K562 (cell line): ENCODE results near the gene CPA4. TPM values are rescaled to one million over a fixed set of nuclear protein-coding genes. Genes with fewer than 3 reads are reported as not detected.

Experiments used
- ATAC-seq: fragments of 200-7000 bp; cut with Tn5 transposase; 3 replicates; pipeline ENCODE4 v1.9.1; 2020; ENCODE audit warnings: moderate library complexity
- BruUV-seq: library from RNA; stranded (reverse); fragments of 400-500 nt; replicated peaks from 2 replicates; lab custom pipeline; 2021; lab: Mats Ljungman, UMichigan
- CTCF ChIA-PET: fragments of 300-600 bp; formaldehyde crosslinking; extraction: SDS; loops from one replicate; lab custom pipeline; 2021; ENCODE audit warnings: low intra/inter-chr PET ratio; lab: Yijun Ruan, JAX
- POLR2A ChIA-PET: fragments of 300-600, 350-650 bp; sonication (Branson Sonifier 250); formaldehyde crosslinking; extraction: SDS; loops from one replicate; lab custom pipeline; 2021; ENCODE audit warnings: antibody characterized with exemption, inconsistent platforms; lab: Yijun Ruan, JAX
- DNase-seq, 4 experiments: peaks; one replicate each; pipeline versions ENCODE4 v3.0.0 to v3.0.0-alpha.2; 2011 to 2018; ENCODE audit warnings: low spot score in 3 of 4, mixed read lengths in 3 of 4; ENCODE audit errors: extremely low read depth in 1 of 4
- FAIRE-seq: peaks from 2 replicates; lab custom pipeline; 2011; peaks lifted over from hg19 to GRCh38; lab: Jason Lieb, UNC
- H2AFZ ChIP-seq: 2 replicates; pipeline ENCODE4 v1.6.0; 2011; ENCODE audit warnings: low read depth, low read length, control low read depth, inconsistent platforms
- H3K27ac ChIP-seq: fragments of 200-600 bp; 3 replicates; pipeline ENCODE4 v1.8.0; 2011; ENCODE audit warnings: low read depth, mild to moderate bottlenecking, control low read depth, inconsistent platforms, low read length, moderate library complexity, mixed read lengths; ENCODE audit errors: extremely low read depth
- H3K27me3 ChIP-seq, 2 experiments: fragments of 300-600 bp in 1 of 2; 2 replicates in 1 of 2; 3 replicates in 1 of 2; pipeline versions ENCODE4 v1.6.0 to v1.8.0; 2011; ENCODE audit warnings: inconsistent platforms in 2 of 2, low read length in 2 of 2, mild to moderate bottlenecking in 1 of 2, mixed read lengths in 1 of 2, moderate library complexity in 1 of 2; ENCODE audit not compliant: control insufficient read depth in 2 of 2, insufficient read depth in 2 of 2
- H3K36me3 ChIP-seq: fragments of 300-600 bp; 3 replicates; pipeline ENCODE4 v1.8.0; 2011; ENCODE audit warnings: mild to moderate bottlenecking, low read length, inconsistent platforms; ENCODE audit not compliant: control insufficient read depth, insufficient read depth
- H3K4me1 ChIP-seq, 2 experiments: fragments of 200-600 bp in 1 of 2; replicated peaks in 1 of 2; 2 replicates in 1 of 2; 3 replicates in 1 of 2; pipeline versions ENCODE4 v1.5.1 to v1.8.0; 2011; ENCODE audit warnings: inconsistent platforms in 2 of 2, low read length in 2 of 2, mild to moderate bottlenecking in 1 of 2, mixed read lengths in 1 of 2, moderate library complexity in 1 of 2; ENCODE audit not compliant: control insufficient read depth in 2 of 2, insufficient read depth in 2 of 2
- H3K4me2 ChIP-seq: 2 replicates; pipeline ENCODE4 v1.6.1; 2011; ENCODE audit warnings: low read length, control low read depth, inconsistent platforms, mixed read lengths; ENCODE audit not compliant: insufficient read depth
- H3K4me3 ChIP-seq: fragments of 200-600 bp; sonication (generic), shearing (Covaris generic); 2 replicates; pipeline ENCODE4 v1.5.1; 2016; ENCODE audit warnings: control low read depth, inconsistent platforms
- H3K79me2 ChIP-seq: fragments of 200-600 bp; 3 replicates; pipeline ENCODE4 v1.8.0; 2011; ENCODE audit warnings: low read length, inconsistent platforms; ENCODE audit not compliant: control insufficient read depth, insufficient read depth
- H3K9ac ChIP-seq, 2 experiments: 2 replicates each; pipeline versions ENCODE4 v1.6.0 to v1.6.1; 2011; ENCODE audit warnings: low read depth in 2 of 2, low read length in 2 of 2, control low read depth in 1 of 2, inconsistent platforms in 1 of 2, mild to moderate bottlenecking in 1 of 2, mixed read lengths in 1 of 2; ENCODE audit not compliant: insufficient read depth in 1 of 2
- H3K9me1 ChIP-seq: one replicate; pipeline ENCODE4 v1.6.0; 2011; ENCODE audit warnings: inconsistent platforms, mild to moderate bottlenecking, low read length, moderate library complexity; ENCODE audit not compliant: control insufficient read depth, insufficient read depth
- H3K9me3 ChIP-seq: replicated peaks from 2 replicates; pipeline ENCODE4 v1.5.1; 2011; ENCODE audit warnings: low read depth, low read length, inconsistent platforms; ENCODE audit not compliant: control insufficient read depth, insufficient read depth
- H4K20me1 ChIP-seq: replicated peaks from 2 replicates; pipeline ENCODE4 v1.6.1; 2011; ENCODE audit warnings: low read length, inconsistent platforms, mixed read lengths; ENCODE audit not compliant: control insufficient read depth, insufficient read depth
- HMG20B ChIP-seq: fragments of 250-450 bp; sonication (Bioruptor Pico); IDR thresholded peaks from 2 replicates; pipeline ENCODE4 v1.5.0; 2021; ENCODE audit warnings: mild to moderate bottlenecking
- L3MBTL2 ChIP-seq: fragments of 450-650 bp; IDR thresholded peaks from 2 replicates; pipeline ENCODE4 v1.6.1; 2016; ENCODE audit warnings: mild to moderate bottlenecking, moderate library complexity
- NFE2 ChIP-seq: IDR thresholded peaks from 2 replicates; pipeline ENCODE4 v1.6.1; 2014; ENCODE audit warnings: antibody characterized with exemption, low read depth
- RBM22 ChIP-seq: fragments of 200-400 bp; formaldehyde crosslinking; IDR thresholded peaks from 2 replicates; pipeline ENCODE4 v1.6.1; 2018; ENCODE audit warnings: low read length, low read depth; ENCODE audit not compliant: poor library complexity, severe bottlenecking
- TAF9B ChIP-seq: fragments of 450-650 bp; IDR thresholded peaks from 2 replicates; pipeline ENCODE4 v1.6.1; 2018; ENCODE audit warnings: mild to moderate bottlenecking; ENCODE audit not compliant: partially characterized antibody
- ZNF143 ChIP-seq: sonication (generic); formaldehyde crosslinking; IDR thresholded peaks from 2 replicates; pipeline ENCODE4 v1.9.0; 2022; ENCODE audit warnings: mild to moderate bottlenecking, missing genetic modification reagents
- WGBS: fragments of 100-300 bp; shearing (Covaris generic); methylation state at CpG from one replicate; pipeline ENCODE4 v1.1.6; 2016; ENCODE audit warnings: low coverage, mixed read lengths; ENCODE audit not compliant: insufficient coverage; ENCODE audit errors: missing lambda C conversion rate; 5-methylcytosine and 5-hydroxymethylcytosine counted together
- in situ Hi-C: fragments of 300-500 bp; cut with MboI; formaldehyde crosslinking; loops from 4 replicates; pipeline ENCODE4 v1.15.0; 2018; ENCODE audit warnings: inconsistent platforms, mixed read lengths
- intact Hi-C: fragments of 100-400 bp; cut with micrococcal nuclease; formaldehyde crosslinking; loops from 2 replicates; pipeline ENCODE4 v1.14.2; 2022
- polyA plus RNA-seq, 8 experiments: library from polyadenylated mRNA; depleted of rRNA in 4 of 8; stranded (reverse) in 5 of 8; unstranded in 3 of 8; fragments of >200 nt; fragmentation: Nextera tagmentation in 2 of 8; fragmentation: Illumina TruSeq in 1 of 8; extraction: Ambion mirVana in 2 of 8; extraction: Trizol in 1 of 8; gene quantifications; 2 replicates each; pipeline versions ENCODE4 v1.2.1 to v1.2.3, GENCODE V29; 2011 to 2014; ENCODE audit warnings: inconsistent platforms in 1 of 8, missing spikeins in 1 of 8
- total RNA-seq, 7 experiments: library from RNA; depleted of rRNA in 6 of 7; stranded (reverse); fragments of >200 nt in 6 of 7; fragmentation: Illumina TruSeq in 2 of 7; extraction: Trizol in 2 of 7; gene quantifications; 2 replicates each; pipeline versions ENCODE4 v1.2.1 to v1.2.3, GENCODE V29; 2011 to 2021; ENCODE audit warnings: low replicate concordance in 1 of 7
- TF ChIP-seq, protein P1 (sequence below): sonication (generic); formaldehyde crosslinking; IDR thresholded peaks from 2 replicates; pipeline ENCODE4 v1.4.0; 2020; ENCODE audit warnings: mild to moderate bottlenecking, missing genetic modification reagents
- TF ChIP-seq, protein P2 (sequence below), 2 experiments: fragments of 450-650 bp in 1 of 2; sonication (generic) in 1 of 2; formaldehyde crosslinking in 1 of 2; IDR thresholded peaks; 2 replicates each; pipeline versions ENCODE4 v1.7.1 to v1.9.0; 2016 to 2022; ENCODE audit warnings: inconsistent platforms in 1 of 2, mild to moderate bottlenecking in 1 of 2, missing genetic modification reagents in 1 of 2

Gene CPA4
- total and polyA plus RNA-seq, 9 of the 15 experiments (the other 6 are each of a cell fraction or from before 2014, with no cell fraction given), result not detected

DNA sequence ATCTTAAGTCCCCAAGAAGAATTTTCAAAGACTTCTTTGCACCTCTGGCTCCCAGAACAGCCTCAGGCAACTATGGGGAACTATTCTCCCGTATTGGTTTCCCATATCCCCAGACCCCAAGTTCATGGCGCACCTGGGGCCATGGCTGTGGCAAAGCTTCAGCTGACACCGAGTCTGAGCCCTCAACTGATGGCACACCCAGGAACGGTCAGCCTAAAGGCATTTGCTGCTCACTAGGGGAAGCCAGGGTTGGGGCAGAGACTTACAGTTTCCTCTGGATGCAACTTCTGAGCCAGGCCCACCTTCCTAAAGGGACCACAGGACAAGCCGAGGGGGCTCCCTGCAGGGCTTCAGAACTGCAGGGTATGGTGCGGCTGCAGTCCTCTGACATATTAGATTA lies 73.6 kb downstream of the CPA4 start (continued):
- TF ChIP-seq, protein P1, sequence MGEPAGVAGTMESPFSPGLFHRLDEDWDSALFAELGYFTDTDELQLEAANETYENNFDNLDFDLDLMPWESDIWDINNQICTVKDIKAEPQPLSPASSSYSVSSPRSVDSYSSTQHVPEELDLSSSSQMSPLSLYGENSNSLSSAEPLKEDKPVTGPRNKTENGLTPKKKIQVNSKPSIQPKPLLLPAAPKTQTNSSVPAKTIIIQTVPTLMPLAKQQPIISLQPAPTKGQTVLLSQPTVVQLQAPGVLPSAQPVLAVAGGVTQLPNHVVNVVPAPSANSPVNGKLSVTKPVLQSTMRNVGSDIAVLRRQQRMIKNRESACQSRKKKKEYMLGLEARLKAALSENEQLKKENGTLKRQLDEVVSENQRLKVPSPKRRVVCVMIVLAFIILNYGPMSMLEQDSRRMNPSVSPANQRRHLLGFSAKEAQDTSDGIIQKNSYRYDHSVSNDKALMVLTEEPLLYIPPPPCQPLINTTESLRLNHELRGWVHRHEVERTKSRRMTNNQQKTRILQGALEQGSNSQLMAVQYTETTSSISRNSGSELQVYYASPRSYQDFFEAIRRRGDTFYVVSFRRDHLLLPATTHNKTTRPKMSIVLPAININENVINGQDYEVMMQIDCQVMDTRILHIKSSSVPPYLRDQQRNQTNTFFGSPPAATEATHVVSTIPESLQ (CRISPR knock-in tag), result no peak

DNA sequence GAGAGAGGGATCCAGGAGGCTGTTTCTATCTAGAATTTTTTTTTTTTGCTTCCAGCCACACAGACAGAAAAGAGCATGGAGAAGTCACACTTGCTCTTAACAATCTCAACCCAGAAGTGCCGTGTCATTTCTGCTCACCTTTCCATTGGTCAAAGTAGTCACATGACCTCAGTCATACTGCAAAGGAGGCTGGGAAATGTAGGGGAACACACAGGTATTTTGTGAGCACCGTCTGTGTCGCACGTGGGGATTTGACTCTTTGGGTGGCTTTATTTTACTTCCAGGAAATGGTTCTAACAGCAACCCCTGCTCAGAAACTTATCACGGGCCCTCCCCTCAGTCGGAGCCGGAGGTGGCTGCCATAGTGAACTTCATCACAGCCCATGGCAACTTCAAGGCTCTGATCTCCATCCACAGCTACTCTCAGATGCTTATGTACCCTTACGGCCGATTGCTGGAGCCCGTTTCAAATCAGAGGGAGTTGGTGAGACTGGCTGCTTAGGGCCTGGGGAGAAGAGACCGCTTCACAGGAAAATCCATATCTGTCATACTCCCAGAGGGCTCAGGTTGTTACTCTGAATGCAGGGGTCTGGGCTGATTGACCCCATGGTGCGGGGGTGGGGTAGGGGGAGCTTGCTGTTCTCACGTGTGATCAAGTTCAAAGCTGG lies 74.3 kb downstream of the CPA4 start:
- BruUV-seq, result no TSS peak
- H3K79me2 ChIP-seq, result no peaks in the 10 kb centered on the region
- DNase-seq, result peak; percentile 40 to 67 (median 60)
- no peak overlapping the region for H3K27ac ChIP-seq
- intact Hi-C loops (loop anchor here (10.0 kb wide), 1 partner anchor 292 kb away; the partner anchor contains the start of gene KLHDC10), in situ Hi-C loops (no loop called here)
- no peaks in the 10 kb centered on the region; a peak in 3 of 5 replicates for H3K4me1 ChIP-seq
- no peak overlapping the region for H3K9ac ChIP-seq
- ATAC-seq, result peak; percentile 79
- WGBS, result 29% methylated on average over 13 of the region's 13 CpGs
- H3K9me3 ChIP-seq, result no peaks in the 10 kb centered on the region
- H3K9me1 ChIP-seq, result no peaks in the 10 kb centered on the region
- peak; percentile 66 for FAIRE-seq
- no peaks in the 10 kb centered on the region for H3K36me3 ChIP-seq
- no peaks in the 10 kb centered on the region for H4K20me1 ChIP-seq
- POLR2A ChIA-PET, result interaction anchor here (0.8 kb wide), 1 partner anchor 14 kb away, joined by 3 read pairs; no protein-coding TSS in a partner anchor
- H3K4me2 ChIP-seq, result peak overlapping the region; percentile 42
- no peak overlapping the region for H3K4me3 ChIP-seq
- H3K27me3 ChIP-seq, result peaks cover 14 to 29% of the 10 kb centered on the region in 2 experiments
- peak overlapping the region; percentile 84 for H2AFZ ChIP-seq
- CTCF ChIA-PET, result no interaction called here
- peak; percentile 76 for TF ChIP-seq NFE2
- TF ChIP-seq, protein P2, sequence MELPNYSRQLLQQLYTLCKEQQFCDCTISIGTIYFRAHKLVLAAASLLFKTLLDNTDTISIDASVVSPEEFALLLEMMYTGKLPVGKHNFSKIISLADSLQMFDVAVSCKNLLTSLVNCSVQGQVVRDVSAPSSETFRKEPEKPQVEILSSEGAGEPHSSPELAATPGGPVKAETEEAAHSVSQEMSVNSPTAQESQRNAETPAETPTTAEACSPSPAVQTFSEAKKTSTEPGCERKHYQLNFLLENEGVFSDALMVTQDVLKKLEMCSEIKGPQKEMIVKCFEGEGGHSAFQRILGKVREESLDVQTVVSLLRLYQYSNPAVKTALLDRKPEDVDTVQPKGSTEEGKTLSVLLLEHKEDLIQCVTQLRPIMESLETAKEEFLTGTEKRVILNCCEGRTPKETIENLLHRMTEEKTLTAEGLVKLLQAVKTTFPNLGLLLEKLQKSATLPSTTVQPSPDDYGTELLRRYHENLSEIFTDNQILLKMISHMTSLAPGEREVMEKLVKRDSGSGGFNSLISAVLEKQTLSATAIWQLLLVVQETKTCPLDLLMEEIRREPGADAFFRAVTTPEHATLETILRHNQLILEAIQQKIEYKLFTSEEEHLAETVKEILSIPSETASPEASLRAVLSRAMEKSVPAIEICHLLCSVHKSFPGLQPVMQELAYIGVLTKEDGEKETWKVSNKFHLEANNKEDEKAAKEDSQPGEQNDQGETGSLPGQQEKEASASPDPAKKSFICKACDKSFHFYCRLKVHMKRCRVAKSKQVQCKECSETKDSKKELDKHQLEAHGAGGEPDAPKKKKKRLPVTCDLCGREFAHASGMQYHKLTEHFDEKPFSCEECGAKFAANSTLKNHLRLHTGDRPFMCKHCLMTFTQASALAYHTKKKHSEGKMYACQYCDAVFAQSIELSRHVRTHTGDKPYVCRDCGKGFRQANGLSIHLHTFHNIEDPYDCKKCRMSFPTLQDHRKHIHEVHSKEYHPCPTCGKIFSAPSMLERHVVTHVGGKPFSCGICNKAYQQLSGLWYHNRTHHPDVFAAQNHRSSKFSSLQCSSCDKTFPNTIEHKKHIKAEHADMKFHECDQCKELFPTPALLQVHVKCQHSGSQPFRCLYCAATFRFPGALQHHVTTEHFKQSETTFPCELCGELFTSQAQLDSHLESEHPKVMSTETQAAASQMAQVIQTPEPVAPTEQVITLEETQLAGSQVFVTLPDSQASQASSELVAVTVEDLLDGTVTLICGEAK (IDR thresholded peaks at IDR 0.05), result no peak
- TF ChIP-seq, protein P2 (CRISPR knock-in tag; IDR thresholded peaks at IDR 0.05), result no peak
- TF ChIP-seq HMG20B (CRISPR knock-in tag), result no peak
- TF ChIP-seq L3MBTL2, result peak; percentile 84
- no peak for TF ChIP-seq RBM22
- no peak for TF ChIP-seq TAF9B
- TF ChIP-seq ZNF143 (CRISPR knock-in tag), result peak; percentile 73
